Measurements from ENCODE around the gene NAA20.

Gene NAA20

GRCh38 chr20:20079102-20079784, 62.1 kb downstream of the NAA20 start:
- DNase-seq = peak; percentile 13

All from NCI-H2029 treated with DMSO at 0.1 percent for 48 hours (cell line).